ENCODE results near the gene BLCAP. TPM values are rescaled to one million over a fixed set of nuclear protein-coding genes. Genes with fewer than 3 reads are reported as not detected.

BLCAP gene
- total RNA-seq, 1 experiment from 2014 or later = 54.3 TPM

DNA sequence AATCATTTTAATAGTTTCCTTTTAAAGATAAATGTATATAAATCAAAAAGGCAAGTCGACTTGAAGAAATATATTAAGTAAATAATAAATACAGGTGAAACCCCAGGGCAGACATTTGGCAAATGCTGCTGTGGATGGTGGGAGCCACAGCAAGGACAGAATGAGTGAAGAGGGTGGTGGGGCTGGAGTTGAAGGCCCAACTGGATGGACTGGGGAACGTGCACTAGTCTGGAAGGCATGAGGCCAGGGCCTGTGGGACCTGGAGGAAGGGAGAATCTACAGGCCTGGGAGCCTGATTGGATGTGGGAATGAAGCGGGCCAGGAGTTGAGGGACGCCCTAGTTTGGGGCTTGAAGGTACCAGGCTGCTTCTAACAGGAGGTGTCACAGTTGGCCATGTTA lies 30.6 kb upstream of the BLCAP start:
- Histone ChIP-seq H2AK5ac (ENCODE audit: insufficient read length, low read length) (no peak overlapping the region), H2BK12ac (ENCODE audit: insufficient read length, low read depth, low read length) (no peak overlapping the region), H3K18ac (ENCODE audit: insufficient read length, low read depth, low read length) (no peak overlapping the region), H3K4me2 (ENCODE audit: insufficient read depth, insufficient read length, low read length) (no peak overlapping the region), H3K23ac (ENCODE audit: insufficient read length, low read depth, low read length) (no peak overlapping the region), H3K79me2 (ENCODE audit: insufficient read depth, low read length) (no peaks in the 10 kb centered on the region), H3K56ac (ENCODE audit: insufficient read length, low read depth, low read length) (no peak overlapping the region), H2AFZ (ENCODE audit: low read length) (no peak overlapping the region), H2BK20ac (ENCODE audit: low read depth, low read length, poor library complexity, severe bottlenecking) (no peak overlapping the region), H4K20me1 (ENCODE audit: control insufficient read depth, insufficient read depth, insufficient read length) (no peaks in the 10 kb centered on the region), H2BK120ac (ENCODE audit: low read depth, low read length, poor library complexity, severe bottlenecking) (no peak overlapping the region), H3K4me1 (ENCODE audit: insufficient read depth, low read length) (no peaks in the 10 kb centered on the region), H2BK5ac (ENCODE audit: insufficient read length, low read length) (no peak overlapping the region), H3K9me3 (ENCODE audit: control insufficient read depth, low read depth, low read length) (no peaks in the 10 kb centered on the region), H4K5ac (ENCODE audit: insufficient read length, low read depth, low read length) (no peak overlapping the region), H3K27ac (ENCODE audit: insufficient read length, low read depth, low read length) (no peak overlapping the region), H3K23me2 (ENCODE audit: insufficient read length, low read depth, low read length, poor library complexity, severe bottlenecking) (no peaks in the 10 kb centered on the region), H4K8ac (replicated peaks; ENCODE audit: insufficient read length, low read depth, low read length) (no peak overlapping the region), H3K14ac (ENCODE audit: insufficient read depth, low read length) (no peak overlapping the region; the same call in 1 of the 2 replicates), H4K91ac (ENCODE audit: insufficient read length, low read depth, low read length) (no peak overlapping the region), H3K9ac (ENCODE audit: extremely low read depth, insufficient read length, low read length) (no peak overlapping the region), H3K4ac (ENCODE audit: low read depth, low read length) (no peak overlapping the region), H3K27me3 (ENCODE audit: insufficient read depth, low read length) (no peaks in the 10 kb centered on the region), H2BK15ac (ENCODE audit: low read depth, low read length) (no peak overlapping the region), H3K79me1 (ENCODE audit: insufficient read depth, low read depth, low read length, poor library complexity, severe bottlenecking) (no peaks in the 10 kb centered on the region), H3T11ph (ENCODE audit: low read length) (no peak overlapping the region)
- peaks cover 4% of the 10 kb centered on the region for H3K27me3 Mint-ChIP-seq (ENCODE audit: low read depth)
- H3K4me3 Mint-ChIP-seq = no peak overlapping the region
- WGBS (ENCODE audit: extremely low coverage, insufficient read length, low lambda C conversion rate) = no CpG with 5 or more reads among the region's 4 CpGs
- H3K4me1 Mint-ChIP-seq = peaks cover 0 to 2% of the 10 kb centered on the region in 2 experiments; a peak in 1 of 4 replicates
- H3K27ac Mint-ChIP-seq = no peak overlapping the region; a peak in 1 of 7 replicates
- no peaks in the 10 kb centered on the region for H3K9me3 Mint-ChIP-seq
- H3K36me3 Mint-ChIP-seq (ENCODE audit: insufficient read depth in 1 of 3, low read depth in 3 of 3) = no peaks in the 10 kb centered on the region
- DNase-seq = no peak
- TF ChIP-seq, protein P1, sequence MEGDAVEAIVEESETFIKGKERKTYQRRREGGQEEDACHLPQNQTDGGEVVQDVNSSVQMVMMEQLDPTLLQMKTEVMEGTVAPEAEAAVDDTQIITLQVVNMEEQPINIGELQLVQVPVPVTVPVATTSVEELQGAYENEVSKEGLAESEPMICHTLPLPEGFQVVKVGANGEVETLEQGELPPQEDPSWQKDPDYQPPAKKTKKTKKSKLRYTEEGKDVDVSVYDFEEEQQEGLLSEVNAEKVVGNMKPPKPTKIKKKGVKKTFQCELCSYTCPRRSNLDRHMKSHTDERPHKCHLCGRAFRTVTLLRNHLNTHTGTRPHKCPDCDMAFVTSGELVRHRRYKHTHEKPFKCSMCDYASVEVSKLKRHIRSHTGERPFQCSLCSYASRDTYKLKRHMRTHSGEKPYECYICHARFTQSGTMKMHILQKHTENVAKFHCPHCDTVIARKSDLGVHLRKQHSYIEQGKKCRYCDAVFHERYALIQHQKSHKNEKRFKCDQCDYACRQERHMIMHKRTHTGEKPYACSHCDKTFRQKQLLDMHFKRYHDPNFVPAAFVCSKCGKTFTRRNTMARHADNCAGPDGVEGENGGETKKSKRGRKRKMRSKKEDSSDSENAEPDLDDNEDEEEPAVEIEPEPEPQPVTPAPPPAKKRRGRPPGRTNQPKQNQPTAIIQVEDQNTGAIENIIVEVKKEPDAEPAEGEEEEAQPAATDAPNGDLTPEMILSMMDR (conservative IDR thresholded peaks at IDR 0.05) = no peak
